HCT116 (cell line): ENCODE measurements around the gene PTCSC3. TPM values are rescaled to one million over a fixed set of nuclear protein-coding genes. Genes with fewer than 3 reads are reported as not detected.

Experiments
- ATAC-seq: fragments of 200-7000 bp; cut with Tn5 transposase; 2 replicates; pipeline ENCODE4 v1.9.1; 2020; ENCODE audit warnings: mild to moderate bottlenecking, moderate library complexity
- BruUV-seq: library from RNA; stranded (reverse); fragments of 400-500 nt; replicated peaks from 2 replicates; lab custom pipeline; 2021; lab: Mats Ljungman, UMichigan
- CTCF ChIA-PET: fragments of 300-600 bp; sonication (Branson Sonifier 250); formaldehyde crosslinking; loops from one replicate; lab custom pipeline; 2021; ENCODE audit warnings: antibody characterized with exemption; lab: Charles Lee
- POLR2A ChIA-PET: fragments of 300-600, 350-600 bp; sonication (Branson Sonifier 250); formaldehyde crosslinking; loops from one replicate; lab custom pipeline; 2021; ENCODE audit warnings: antibody characterized with exemption; lab: Charles Lee
- RAD21 ChIA-PET, 2 experiments: fragments of 300-600 bp; sonication (Branson Sonifier 250); formaldehyde crosslinking; loops; one replicate each; lab custom pipeline; 2023; ENCODE audit warnings: low total read pairs in 2 of 2; ENCODE audit not compliant: uncharacterized antibody in 2 of 2, unreplicated experiment in 2 of 2, low non-redundant PET in 1 of 2; lab: Charles Lee
- DNase-seq: peaks from one replicate; pipeline ENCODE4 v3.0.0-alpha.2; 2010; ENCODE audit warnings: low read depth, low spot score
- H2AFZ ChIP-seq: fragments of 200-600 bp; shearing (Covaris generic), sonication (generic); 2 replicates; pipeline ENCODE4 v1.6.1; 2017; ENCODE audit warnings: low read depth, mixed run types, mixed read lengths, antibody characterized with exemption, low read length; ENCODE audit not compliant: poor library complexity, severe bottlenecking
- H3K27ac ChIP-seq: 2 replicates; pipeline ENCODE4 v1.5.1; 2012; ENCODE audit warnings: low read depth, low read length
- H3K27me3 ChIP-seq: fragments of 200-600 bp; sonication (generic); 2 replicates; pipeline ENCODE4 v1.6.1; 2016; ENCODE audit warnings: mixed run types, low read length, mixed read lengths; ENCODE audit not compliant: insufficient read depth
- H3K36me3 ChIP-seq, 2 experiments: fragments of 200-500 bp in 1 of 2; fragments of 200-600 bp in 1 of 2; sonication (Bioruptor generic) in 1 of 2; sonication (generic) in 1 of 2; 2 replicates each; pipeline versions ENCODE4 v1.5.1 to v1.6.1; 2014 to 2016; ENCODE audit warnings: low read length in 2 of 2, inconsistent platforms in 1 of 2, mixed read lengths in 1 of 2, mixed run types in 1 of 2; ENCODE audit not compliant: insufficient read depth in 2 of 2, control insufficient read depth in 1 of 2
- H3K4me1 ChIP-seq, 2 experiments: fragments of 200-600 bp in 1 of 2; sonication (generic) in 1 of 2; 2 replicates each; pipeline versions ENCODE4 v1.5.1 to v1.6.1; 2012 to 2017; ENCODE audit warnings: low read length in 2 of 2, inconsistent platforms in 1 of 2, mild to moderate bottlenecking in 1 of 2, mixed read lengths in 1 of 2, mixed run types in 1 of 2, moderate library complexity in 1 of 2; ENCODE audit not compliant: insufficient read depth in 2 of 2, control insufficient read depth in 1 of 2
- H3K4me2 ChIP-seq: fragments of 200-600 bp; sonication (generic); 2 replicates; pipeline ENCODE4 v1.6.1; 2017; ENCODE audit warnings: mixed run types, low read length, mixed read lengths
- H3K4me3 ChIP-seq, 2 experiments: fragments of 200-600 bp in 1 of 2; sonication (generic) in 1 of 2; replicated peaks in 1 of 2; 2 replicates each; pipeline ENCODE4 v1.5.1; 2011 to 2016; ENCODE audit warnings: low read length in 2 of 2, control low read depth in 1 of 2, low read depth in 1 of 2, mild to moderate bottlenecking in 1 of 2, mixed read lengths in 1 of 2, mixed run types in 1 of 2
- H3K79me2 ChIP-seq: fragments of 200-600 bp; sonication (generic); 2 replicates; pipeline ENCODE4 v1.6.1; 2017; ENCODE audit warnings: mild to moderate bottlenecking, mixed run types, low read length, moderate library complexity, mixed read lengths; ENCODE audit not compliant: insufficient read depth
- H3K9ac ChIP-seq: fragments of 200-600 bp; sonication (generic); 2 replicates; pipeline ENCODE4 v1.6.1; 2016; ENCODE audit warnings: low read length, mixed read lengths
- H3K9me2 ChIP-seq: fragments of 200-600 bp; sonication (generic), shearing (Covaris generic); 2 replicates; pipeline ENCODE4 v1.6.1; 2017; ENCODE audit warnings: mixed run types, mild to moderate bottlenecking, moderate library complexity; ENCODE audit not compliant: insufficient read depth
- H3K9me3 ChIP-seq, 2 experiments: fragments of 200-500 bp in 1 of 2; fragments of 200-600 bp in 1 of 2; sonication (Bioruptor generic) in 1 of 2; sonication (generic) in 1 of 2; 2 replicates each; pipeline ENCODE4 v1.6.1; 2014 to 2017; ENCODE audit warnings: low read length in 2 of 2, mixed read lengths in 2 of 2, inconsistent platforms in 1 of 2, low read depth in 1 of 2, mild to moderate bottlenecking in 1 of 2, mixed run types in 1 of 2, moderate library complexity in 1 of 2; ENCODE audit not compliant: control insufficient read depth in 1 of 2, insufficient read depth in 1 of 2
- H4K20me1 ChIP-seq: fragments of 200-600 bp; sonication (generic), shearing (Covaris generic); 2 replicates; pipeline ENCODE4 v1.6.1; 2017; ENCODE audit warnings: mixed run types, mild to moderate bottlenecking, moderate library complexity; ENCODE audit not compliant: insufficient read depth
- ATF3 ChIP-seq: IDR thresholded peaks from 2 replicates; pipeline ENCODE4 v1.6.1; 2012
- ELF1 ChIP-seq: IDR thresholded peaks from 2 replicates; pipeline ENCODE4 v1.6.1; 2012; ENCODE audit warnings: low read depth, borderline replicate concordance
- EZH2 ChIP-seq: fragments of 200-600 bp; sonication (generic); IDR thresholded peaks from 2 replicates; pipeline ENCODE4 v1.6.1; 2017; ENCODE audit warnings: antibody characterized with exemption, mixed run types
- JUND ChIP-seq: IDR thresholded peaks from 2 replicates; pipeline ENCODE4 v1.6.1; 2012
- MAX ChIP-seq: IDR thresholded peaks from 2 replicates; pipeline ENCODE4 v1.6.1; 2012
- POLR2AphosphoS5 ChIP-seq: IDR thresholded peaks from 2 replicates; pipeline ENCODE4 v1.6.1; 2011; ENCODE audit warnings: mild to moderate bottlenecking, low read depth, low read length, moderate library complexity
- RAD21 ChIP-seq: IDR thresholded peaks from 2 replicates; pipeline ENCODE4 v1.6.1; 2012; ENCODE audit warnings: low read depth, mild to moderate bottlenecking
- SIN3A ChIP-seq: IDR thresholded peaks from 2 replicates; pipeline ENCODE4 v1.6.1; 2012; ENCODE audit warnings: low read depth
- SRF ChIP-seq: IDR thresholded peaks from 2 replicates; pipeline ENCODE4 v1.6.1; 2012; ENCODE audit warnings: low read depth
- TCF7L2 ChIP-seq: IDR thresholded peaks from 2 replicates; pipeline ENCODE4 v1.7.0; 2011; ENCODE audit warnings: borderline replicate concordance, inconsistent platforms; ENCODE audit not compliant: insufficient read depth, insufficient read length; ENCODE audit errors: extremely low read depth
- ZFX ChIP-seq: fragments of 450-650 bp; IDR thresholded peaks from 2 replicates; pipeline ENCODE4 v1.6.1; 2017
- intact Hi-C: fragments of 100-400 bp; cut with micrococcal nuclease; formaldehyde crosslinking; loops from 2 replicates; pipeline ENCODE4 v1.10.0; 2022
- total RNA-seq: library from RNA; stranded (reverse); gene quantifications from one replicate; pipeline ENCODE4 v1.2.1, GENCODE V29; 2021; ENCODE audit not compliant: unreplicated experiment

The PTCSC3 gene
- total RNA-seq, 1 experiment from 2014 or later: not detected

- TF ChIP-seq EZH2: no peak
- no peak for TF ChIP-seq TCF7L2
- no peak for TF ChIP-seq ELF1
Measured at GRCh38 chr14:36171607-36172006, 4.9 kb downstream of the PTCSC3 start (continued).

- Histone ChIP-seq H3K9me3 (no peaks in the 10 kb centered on the region), H3K79me2 (no peaks in the 10 kb centered on the region), H3K9ac (no peak overlapping the region), H3K27ac (no peak overlapping the region), H3K9me2 (no peaks in the 10 kb centered on the region), H3K4me3 (no peak overlapping the region), H2AFZ (no peak overlapping the region), H4K20me1 (no peaks in the 10 kb centered on the region), H3K36me3 (no peaks in the 10 kb centered on the region), H3K27me3 (peaks cover 4% of the 10 kb centered on the region), H3K4me2 (no peak overlapping the region), H3K4me1 (no peaks in the 10 kb centered on the region)
- no TSS peak for BruUV-seq
- ATAC-seq (no peak), DNase-seq (no peak)
- CTCF ChIA-PET: interaction anchor here (0.6 kb wide), 1 partner anchor 668 kb away, joined by 3 read pairs; no protein-coding TSS in a partner anchor
- RAD21 ChIA-PET: no interaction called here
- POLR2A ChIA-PET: no interaction called here
- TF ChIP-seq JUND: no peak
- TF ChIP-seq ATF3: no peak
- TF ChIP-seq RAD21: no peak
- TF ChIP-seq SRF: no peak
- no peak for TF ChIP-seq EZH2
- TF ChIP-seq ZFX: no peak
- no peak for TF ChIP-seq MAX
- intact Hi-C loops: no loop called here
Measured at GRCh38 chr14:36167431-36167830, 9.1 kb downstream of the PTCSC3 start.

GRCh38 chr14:36163451-36163850 lies 13.1 kb downstream of the PTCSC3 start:
- 0 out of 2 replicates have a peak, but pooled peaks cover 2% of the 10 kb centered on the region for H3K27me3 ChIP-seq
- ChIA-PET RAD21 (interaction anchor here in 1 of 2 experiments (0.6 kb wide), 1 partner anchor 281 kb away, joined by 4 read pairs; no protein-coding TSS in a partner anchor), CTCF (no interaction called here), POLR2A (no interaction called here)
- H3K36me3 ChIP-seq: no peaks in the 10 kb centered on the region
- no peaks in the 10 kb centered on the region for H3K79me2 ChIP-seq
- no peak overlapping the region for H2AFZ ChIP-seq
- no peak overlapping the region for H3K9ac ChIP-seq
- no peaks in the 10 kb centered on the region for H3K4me1 ChIP-seq
- no peak overlapping the region for H3K4me3 ChIP-seq
- ATAC-seq (no peak), DNase-seq (no peak)
- intact Hi-C loops: no loop called here
- no peak overlapping the region for H3K4me2 ChIP-seq
- no peaks in the 10 kb centered on the region for H3K9me3 ChIP-seq
- H3K9me2 ChIP-seq: no peaks in the 10 kb centered on the region
- BruUV-seq: no TSS peak
- TF ChIP-seq POLR2AphosphoS5 (no peak), JUND (no peak), ZFX (no peak), SIN3A (no peak), ATF3 (no peak)
- H4K20me1 ChIP-seq: no peaks in the 10 kb centered on the region
- H3K27ac ChIP-seq: no peak overlapping the region
